ENCODE results near the gene RAB37. TPM values are rescaled to one million over a fixed set of nuclear protein-coding genes. Genes with fewer than 3 reads are reported as not detected.

Gene RAB37
- total and polyA plus RNA-seq, 2 of the 13 experiments (the other 11 are each of a cell fraction or from before 2014, with no cell fraction given), result 0.91 to 3.7 TPM

GRCh38 chr17:74763565-74764387 is 26.7 kb downstream of the RAB37 start (continued):
- TF ChIP-seq ZHX2 (IDR thresholded peaks at IDR 0.05; ENCODE audit: low read depth), result peak; percentile 47; the same call in 1 of the 2 replicates
- TF ChIP-seq ZHX2 (CRISPR knock-in tag; IDR thresholded peaks at IDR 0.05; ENCODE audit: borderline replicate concordance), result no peak
- TF ChIP-seq AGO2 (optimal IDR thresholded peaks at IDR 0.05; ENCODE audit: low read depth, low read length), result no peak
- 0 out of 2 replicates have a peak, but pooled peaks have one; percentile 62 for TF ChIP-seq CC2D1A (CRISPR knock-in tag; IDR thresholded peaks at IDR 0.05)
- TF ChIP-seq PLSCR1 (CRISPR knock-in tag; IDR thresholded peaks at IDR 0.05; ENCODE audit: borderline replicate concordance), result no peak
- peak; percentile 89 for TF ChIP-seq SP5 (CRISPR knock-in tag; IDR thresholded peaks at IDR 0.05; ENCODE audit: borderline replicate concordance, low read depth)
- TF ChIP-seq SP4 (CRISPR knock-in tag; IDR thresholded peaks at IDR 0.05), result peak; percentile 84; the same call in 1 of the 2 replicates
- TF ChIP-seq NBN (conservative IDR thresholded peaks at IDR 0.05), result no peak
- no peak for TF ChIP-seq ZNF101 (CRISPR knock-in tag; IDR thresholded peaks at IDR 0.05; ENCODE audit: borderline replicate concordance, low read depth)
- TF ChIP-seq SALL2 (CRISPR knock-in tag; IDR thresholded peaks at IDR 0.05), result peak; percentile 87; the same call in 1 of the 2 replicates
- no peak for TF ChIP-seq TBX3 (IDR thresholded peaks at IDR 0.05; ENCODE audit: borderline replicate concordance)
- peak; percentile 91 for TF ChIP-seq ZFX (CRISPR knock-in tag; IDR thresholded peaks at IDR 0.05; ENCODE audit: low read depth)
- TF ChIP-seq SP2 (CRISPR knock-in tag; IDR thresholded peaks at IDR 0.05), result 0 out of 2 replicates have a peak, but pooled peaks have one; percentile 36
- no peak for TF ChIP-seq TEAD2 (CRISPR knock-in tag; IDR thresholded peaks at IDR 0.05)
- TF ChIP-seq ZNF781 (CRISPR knock-in tag; IDR thresholded peaks at IDR 0.05; ENCODE audit: borderline replicate concordance, not compliant biosample characterization), result no peak
- TF ChIP-seq POGZ (CRISPR knock-in tag; IDR thresholded peaks at IDR 0.05), result peak; percentile 68
- TF ChIP-seq PHF8 (CRISPR knock-in tag; IDR thresholded peaks at IDR 0.05), result peak; percentile 40; the same call in 1 of the 2 replicates
- TF ChIP-seq ZNF770 (CRISPR knock-in tag; IDR thresholded peaks at IDR 0.05), result peak; percentile 92

All from HepG2 (cell line).